Neural progenitor cell (in vitro differentiated cells): ENCODE results near the gene CNPY1. TPM values are rescaled to one million over a fixed set of nuclear protein-coding genes. Genes with fewer than 3 reads are reported as not detected.

Source experiments
- DNase-seq: peaks from one replicate; pipeline ENCODE4 v3.0.0-alpha.2; 2016; ENCODE audit warnings: low spot score
- H2AFZ ChIP-seq: fragments of 200-600 bp; sonication (generic); replicated peaks from 2 replicates; pipeline ENCODE4 v1.6.1; 2016; ENCODE audit warnings: antibody characterized with exemption
- H3F3A ChIP-seq: fragments of 200-600 bp; sonication (generic); 2 replicates; pipeline ENCODE4 v1.6.1; 2016; ENCODE audit warnings: antibody characterized with exemption, low read depth
- H3K27ac ChIP-seq: fragments of 200-600 bp; sonication (generic); 2 replicates; pipeline ENCODE4 v1.5.1; 2016; ENCODE audit warnings: mild to moderate bottlenecking
- H3K27me3 ChIP-seq: fragments of 200-600 bp; sonication (generic); 2 replicates; pipeline ENCODE4 v1.6.1; 2016; ENCODE audit warnings: mild to moderate bottlenecking, moderate library complexity
- H3K36me3 ChIP-seq: fragments of 200-600 bp; sonication (generic); 2 replicates; pipeline ENCODE4 v1.5.1; 2016
- H3K4me1 ChIP-seq: fragments of 200-600 bp; sonication (generic); 2 replicates; pipeline ENCODE4 v1.6.1; 2016; ENCODE audit warnings: mixed run types
- H3K4me2 ChIP-seq: fragments of 200-600 bp; sonication (generic); 2 replicates; pipeline ENCODE4 v1.6.1; 2016
- H3K4me3 ChIP-seq: fragments of 200-600 bp; sonication (generic); 2 replicates; pipeline ENCODE4 v1.5.1; 2016
- H3K79me2 ChIP-seq: fragments of 200-600 bp; sonication (generic); 2 replicates; pipeline ENCODE4 v1.6.1; 2016; ENCODE audit warnings: low read depth
- H3K9ac ChIP-seq: fragments of 200-600 bp; sonication (generic); 2 replicates; pipeline ENCODE4 v1.6.1; 2016
- H3K9me3 ChIP-seq: fragments of 200-600 bp; sonication (generic); 2 replicates; pipeline ENCODE4 v1.5.1; 2016; ENCODE audit warnings: low read depth
- H4K20me1 ChIP-seq: fragments of 200-600 bp; sonication (generic); 2 replicates; pipeline ENCODE4 v1.6.1; 2016; ENCODE audit warnings: low read depth
- H3K27ac Mint-ChIP-seq: 3 replicates; pipeline ENCODE4 v1.8.0; 2021; ENCODE audit warnings: mixed read lengths
- H3K27me3 Mint-ChIP-seq: 2 replicates; pipeline ENCODE4 v1.8.0; 2022; ENCODE audit warnings: low read depth, mild to moderate bottlenecking, inconsistent platforms, moderate library complexity, mixed read lengths; ENCODE audit not compliant: insufficient read depth
- H3K36me3 Mint-ChIP-seq: 3 replicates; pipeline ENCODE4 v1.8.0; 2021; ENCODE audit warnings: mixed read lengths
- H3K4me1 Mint-ChIP-seq: 3 replicates; pipeline ENCODE4 v1.8.0; 2021; ENCODE audit warnings: mixed read lengths
- H3K4me3 Mint-ChIP-seq: 3 replicates; pipeline ENCODE4 v1.8.0; 2021; ENCODE audit warnings: mild to moderate bottlenecking, moderate library complexity, mixed read lengths
- H3K9me3 Mint-ChIP-seq: 3 replicates; pipeline ENCODE4 v1.8.0; 2020; ENCODE audit warnings: mixed read lengths
- EZH2 ChIP-seq: fragments of 200-600 bp; sonication (generic); IDR thresholded peaks from 2 replicates; pipeline ENCODE4 v1.6.1; 2017; ENCODE audit warnings: antibody characterized with exemption, mild to moderate bottlenecking, moderate library complexity
- EZH2phosphoT487 ChIP-seq: fragments of 200-600 bp; sonication (generic); IDR thresholded peaks from 2 replicates; pipeline ENCODE4 v1.6.1; 2017; ENCODE audit warnings: antibody characterized with exemption
- total RNA-seq: library from RNA; depleted of rRNA; stranded (reverse); fragments of >200 nt; gene quantifications from 2 replicates; pipeline ENCODE4 v1.2.3, GENCODE V29; 2015; ENCODE audit warnings: low replicate concordance
- TF ChIP-seq, protein P1 (sequence below): fragments of 200-600 bp; sonication (generic); IDR thresholded peaks from 2 replicates; pipeline ENCODE4 v1.5.1; 2017; ENCODE audit warnings: antibody characterized with exemption, mild to moderate bottlenecking

Gene CNPY1
- total RNA-seq, 1 donor from 2014 or later, result not detected

DNA sequence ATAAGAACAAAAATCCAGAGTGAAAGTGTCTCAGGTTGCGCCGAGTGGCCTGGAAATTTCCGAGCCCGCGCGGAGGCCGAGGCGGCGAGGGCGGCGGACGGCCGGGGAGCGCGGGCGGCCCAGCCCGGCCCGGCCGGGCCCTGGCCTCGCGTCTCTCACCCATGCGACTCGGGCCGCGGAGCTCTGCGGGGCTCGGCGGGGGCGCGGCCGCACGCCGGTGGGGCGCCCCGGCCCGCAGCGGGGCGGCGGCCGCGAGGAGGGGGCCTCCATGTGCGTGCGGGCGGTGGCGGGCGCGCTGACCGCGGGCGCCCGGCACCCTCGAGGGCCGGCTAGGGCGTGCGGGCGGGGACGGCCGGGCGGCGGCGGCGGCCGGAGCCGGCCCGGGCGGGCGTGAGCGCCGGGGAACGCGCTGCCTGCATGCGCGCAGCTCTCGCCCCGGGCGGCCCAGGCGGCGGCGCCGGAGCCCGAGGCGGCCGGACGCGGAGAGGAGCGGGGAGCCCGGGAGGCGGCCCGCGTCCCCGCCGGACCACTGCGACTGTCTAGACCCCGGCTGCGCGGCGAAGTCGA is 88.7 kb downstream of the CNPY1 start:
- H3K36me3 ChIP-seq, result no peaks in the 10 kb centered on the region
- H3K27me3 ChIP-seq, result peaks cover 98% of the 10 kb centered on the region
- peaks cover 3% of the 10 kb centered on the region for H3K4me1 ChIP-seq
- DNase-seq, result peak; percentile 57
- Mint-ChIP-seq H3K4me1 (peaks cover 49% of the 10 kb centered on the region), H3K27ac (no peak overlapping the region), H3K36me3 (peaks cover 20% of the 10 kb centered on the region), H3K4me3 (peak overlapping the region; percentile 91), H3K9me3 (peaks cover 4% of the 10 kb centered on the region), H3K27me3 (peaks cover 69% of the 10 kb centered on the region)
- TF ChIP-seq EZH2 (no peak), EZH2phosphoT487 (no peak)
- TF ChIP-seq, protein P1, sequence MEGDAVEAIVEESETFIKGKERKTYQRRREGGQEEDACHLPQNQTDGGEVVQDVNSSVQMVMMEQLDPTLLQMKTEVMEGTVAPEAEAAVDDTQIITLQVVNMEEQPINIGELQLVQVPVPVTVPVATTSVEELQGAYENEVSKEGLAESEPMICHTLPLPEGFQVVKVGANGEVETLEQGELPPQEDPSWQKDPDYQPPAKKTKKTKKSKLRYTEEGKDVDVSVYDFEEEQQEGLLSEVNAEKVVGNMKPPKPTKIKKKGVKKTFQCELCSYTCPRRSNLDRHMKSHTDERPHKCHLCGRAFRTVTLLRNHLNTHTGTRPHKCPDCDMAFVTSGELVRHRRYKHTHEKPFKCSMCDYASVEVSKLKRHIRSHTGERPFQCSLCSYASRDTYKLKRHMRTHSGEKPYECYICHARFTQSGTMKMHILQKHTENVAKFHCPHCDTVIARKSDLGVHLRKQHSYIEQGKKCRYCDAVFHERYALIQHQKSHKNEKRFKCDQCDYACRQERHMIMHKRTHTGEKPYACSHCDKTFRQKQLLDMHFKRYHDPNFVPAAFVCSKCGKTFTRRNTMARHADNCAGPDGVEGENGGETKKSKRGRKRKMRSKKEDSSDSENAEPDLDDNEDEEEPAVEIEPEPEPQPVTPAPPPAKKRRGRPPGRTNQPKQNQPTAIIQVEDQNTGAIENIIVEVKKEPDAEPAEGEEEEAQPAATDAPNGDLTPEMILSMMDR, result no peak
- no peak overlapping the region for H3K4me3 ChIP-seq
- H3K27ac ChIP-seq, result no peak overlapping the region
- H3K4me2 ChIP-seq, result peak overlapping the region; percentile 54
- no peaks in the 10 kb centered on the region for H3K79me2 ChIP-seq
- H4K20me1 ChIP-seq, result peaks cover 94% of the 10 kb centered on the region
- H3K9ac ChIP-seq, result no peak overlapping the region
- H2AFZ ChIP-seq, result no peak overlapping the region
- no peaks in the 10 kb centered on the region for H3K9me3 ChIP-seq
- peaks cover 8% of the 10 kb centered on the region for H3F3A ChIP-seq

GRCh38 chr7:155456738-155457543 is 89.4 kb downstream of the CNPY1 start:
- peak overlapping the region; percentile 25 for H3K4me2 ChIP-seq
- no peak overlapping the region for H3K4me3 ChIP-seq
- no peak overlapping the region for H3K27ac ChIP-seq
- H3K9me3 ChIP-seq, result no peaks in the 10 kb centered on the region
- peaks cover 14% of the 10 kb centered on the region for H3K36me3 Mint-ChIP-seq
- peaks cover 98% of the 10 kb centered on the region for H3K27me3 ChIP-seq
- H3K4me1 ChIP-seq, result peaks cover 3% of the 10 kb centered on the region
- H3K4me3 Mint-ChIP-seq, result peak overlapping the region; percentile 91
- peaks cover 94% of the 10 kb centered on the region for H4K20me1 ChIP-seq
- peaks cover 2% of the 10 kb centered on the region for H3K9me3 Mint-ChIP-seq
- peaks cover 68% of the 10 kb centered on the region for H3K27me3 Mint-ChIP-seq
- H3K9ac ChIP-seq, result no peak overlapping the region
- no peak overlapping the region for H2AFZ ChIP-seq
- peak; percentile 86 for DNase-seq
- peak; percentile 100 for TF ChIP-seq EZH2
- peak; percentile 99 for TF ChIP-seq EZH2phosphoT487
- TF ChIP-seq, protein P1, result no peak
- no peaks in the 10 kb centered on the region for H3K36me3 ChIP-seq
- H3K79me2 ChIP-seq, result no peaks in the 10 kb centered on the region
- peak overlapping the region; percentile 69 for H3K27ac Mint-ChIP-seq
- peaks cover 49% of the 10 kb centered on the region for H3K4me1 Mint-ChIP-seq
- H3F3A ChIP-seq, result peaks cover 8% of the 10 kb centered on the region

GRCh38 chr7:155455776-155456737 is 90.3 kb downstream of the CNPY1 start:
- Mint-ChIP-seq H3K4me1 (peaks cover 51% of the 10 kb centered on the region), H3K36me3 (peaks cover 9% of the 10 kb centered on the region), H3K27ac (peak overlapping the region; percentile 24), H3K27me3 (peaks cover 71% of the 10 kb centered on the region), H3K4me3 (peak overlapping the region; percentile 91), H3K9me3 (no peaks in the 10 kb centered on the region)
- TF ChIP-seq, protein P1, result no peak
- TF ChIP-seq EZH2phosphoT487 (no peak), EZH2 (no peak)
- Histone ChIP-seq H3K36me3 (no peaks in the 10 kb centered on the region), H3K27me3 (peaks cover 98% of the 10 kb centered on the region), H3F3A (peaks cover 13% of the 10 kb centered on the region), H3K4me1 (peaks cover 3% of the 10 kb centered on the region), H3K27ac (no peak overlapping the region), H3K9me3 (no peaks in the 10 kb centered on the region), H3K9ac (no peak overlapping the region), H3K4me2 (no peak overlapping the region), H3K4me3 (no peak overlapping the region), H2AFZ (no peak overlapping the region), H3K79me2 (no peaks in the 10 kb centered on the region), H4K20me1 (peaks cover 94% of the 10 kb centered on the region)
- no peak for DNase-seq
